OCI-LY1 (cell line): ENCODE data around the gene XPO5.

Experiments
- CTCF ChIP-seq: fragments of 200-600 bp; sonication (generic), shearing (Covaris generic); IDR thresholded peaks from 2 replicates; pipeline ENCODE4 v1.5.1; 2017; ENCODE audit warnings: mild to moderate bottlenecking, antibody characterized with exemption, low read length, moderate library complexity, mixed read lengths
- EZH2 ChIP-seq: fragments of 200-600 bp; sonication (generic), shearing (Covaris generic); IDR thresholded peaks from 2 replicates; pipeline ENCODE4 v1.8.0; 2017; ENCODE audit warnings: borderline replicate concordance, mixed run types, mild to moderate bottlenecking, antibody characterized with exemption, low read length, moderate library complexity, mixed read lengths

GRCh38 chr6:43481075-43481474 lies 94.8 kb downstream of the XPO5 start:
- TF ChIP-seq CTCF (no peak), EZH2 (no peak)
